Measurements from ENCODE around the gene DENND4A.

The DENND4A gene

DNA sequence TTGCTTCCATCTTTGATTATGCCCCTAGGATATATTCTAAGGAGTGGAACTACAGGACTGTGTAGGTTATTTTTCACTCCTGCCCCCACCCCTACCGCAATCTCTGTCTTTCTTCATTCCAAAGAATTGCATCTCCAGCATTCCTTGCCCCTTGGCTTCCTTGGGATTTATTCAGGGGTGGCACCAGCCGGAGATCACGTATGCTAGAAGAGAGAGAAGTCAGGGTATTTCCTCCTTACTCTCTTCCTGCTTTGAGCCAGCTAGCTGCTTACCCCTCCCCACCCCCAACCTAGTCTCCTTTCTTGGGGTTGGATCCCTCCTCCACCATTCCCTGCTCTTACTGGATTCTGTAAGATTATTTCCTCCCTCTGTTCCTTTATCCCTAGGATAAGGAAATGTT is 35.0 kb upstream of the DENND4A start:
- H3K36me3 ChIP-seq (ENCODE audit: control insufficient read depth, low read length), result no peaks in the 10 kb centered on the region
- H3F3A ChIP-seq (ENCODE audit: control insufficient read depth, insufficient read depth), result peaks cover 7% of the 10 kb centered on the region; the same call in 1 of the 2 replicates
- peaks cover 54% of the 10 kb centered on the region for H3K4me1 ChIP-seq (ENCODE audit: control insufficient read depth, low read length)
- H3K27me3 ChIP-seq (ENCODE audit: control insufficient read depth, low read length), result no peaks in the 10 kb centered on the region
- H3K79me2 ChIP-seq (ENCODE audit: control insufficient read depth, low read length), result no peaks in the 10 kb centered on the region
- no peaks in the 10 kb centered on the region for H4K20me1 ChIP-seq (ENCODE audit: control insufficient read depth, insufficient read depth, low read depth, low read length)
- H3K4me2 ChIP-seq (ENCODE audit: low read length), result peak overlapping the region; percentile 7
- H3K27ac ChIP-seq (ENCODE audit: low read depth, low read length), result no peak overlapping the region
- TF ChIP-seq EZH2phosphoT487 (IDR thresholded peaks at IDR 0.05; ENCODE audit: borderline replicate concordance, low read length), result no peak
- TF ChIP-seq, protein P1, sequence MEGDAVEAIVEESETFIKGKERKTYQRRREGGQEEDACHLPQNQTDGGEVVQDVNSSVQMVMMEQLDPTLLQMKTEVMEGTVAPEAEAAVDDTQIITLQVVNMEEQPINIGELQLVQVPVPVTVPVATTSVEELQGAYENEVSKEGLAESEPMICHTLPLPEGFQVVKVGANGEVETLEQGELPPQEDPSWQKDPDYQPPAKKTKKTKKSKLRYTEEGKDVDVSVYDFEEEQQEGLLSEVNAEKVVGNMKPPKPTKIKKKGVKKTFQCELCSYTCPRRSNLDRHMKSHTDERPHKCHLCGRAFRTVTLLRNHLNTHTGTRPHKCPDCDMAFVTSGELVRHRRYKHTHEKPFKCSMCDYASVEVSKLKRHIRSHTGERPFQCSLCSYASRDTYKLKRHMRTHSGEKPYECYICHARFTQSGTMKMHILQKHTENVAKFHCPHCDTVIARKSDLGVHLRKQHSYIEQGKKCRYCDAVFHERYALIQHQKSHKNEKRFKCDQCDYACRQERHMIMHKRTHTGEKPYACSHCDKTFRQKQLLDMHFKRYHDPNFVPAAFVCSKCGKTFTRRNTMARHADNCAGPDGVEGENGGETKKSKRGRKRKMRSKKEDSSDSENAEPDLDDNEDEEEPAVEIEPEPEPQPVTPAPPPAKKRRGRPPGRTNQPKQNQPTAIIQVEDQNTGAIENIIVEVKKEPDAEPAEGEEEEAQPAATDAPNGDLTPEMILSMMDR (IDR thresholded peaks at IDR 0.05; ENCODE audit: low read depth, low read length, poor library complexity, severe bottlenecking), result no peak
- H3K4me3 ChIP-seq (ENCODE audit: low read length), result no peak overlapping the region
- H3K9me3 ChIP-seq (ENCODE audit: control insufficient read depth, insufficient read depth, low read length), result no peaks in the 10 kb centered on the region
- no peaks in the 10 kb centered on the region for H3K9me2 ChIP-seq (replicated peaks; ENCODE audit: control insufficient read depth, low read length)

DNA sequence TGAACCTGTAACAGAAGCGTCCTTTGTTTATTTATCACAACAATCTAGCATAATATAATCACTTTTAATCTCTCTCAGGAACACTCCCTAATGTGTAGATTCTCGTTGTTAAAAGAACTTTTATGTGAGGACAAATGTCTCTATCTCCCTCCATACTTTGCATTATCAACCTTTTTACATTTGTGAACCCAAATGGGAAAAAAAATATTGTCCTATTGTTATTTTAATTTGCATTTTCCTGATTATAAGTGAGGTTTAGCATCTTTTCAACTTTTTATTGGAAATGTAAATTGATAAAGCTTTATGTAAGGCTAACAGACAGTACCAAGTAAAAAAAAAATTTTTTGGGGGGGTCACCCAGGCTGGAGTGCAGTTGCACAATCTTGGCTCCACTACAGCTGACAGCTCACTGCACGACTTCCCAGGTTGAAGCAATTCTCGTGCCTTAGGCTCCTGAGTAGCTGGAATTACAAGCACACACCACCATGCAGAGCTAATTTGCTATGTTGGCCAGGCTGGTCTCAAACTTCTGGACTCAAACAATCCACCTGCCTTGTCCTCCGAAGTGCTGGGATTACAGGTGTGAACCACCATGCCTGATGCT is 33.0 kb upstream of the DENND4A start:
- H3K36me3 ChIP-seq (ENCODE audit: control insufficient read depth, low read length), result no peaks in the 10 kb centered on the region
- H3K27ac ChIP-seq (ENCODE audit: low read depth, low read length), result no peak overlapping the region
- peaks cover 62% of the 10 kb centered on the region for H3K4me1 ChIP-seq (ENCODE audit: control insufficient read depth, low read length)
- no peak overlapping the region for H3K4me3 ChIP-seq (ENCODE audit: low read length)
- no peaks in the 10 kb centered on the region for H3K9me3 ChIP-seq (ENCODE audit: control insufficient read depth, insufficient read depth, low read length)
- H4K20me1 ChIP-seq (ENCODE audit: control insufficient read depth, insufficient read depth, low read depth, low read length), result no peaks in the 10 kb centered on the region
- H3K79me2 ChIP-seq (ENCODE audit: control insufficient read depth, low read length), result no peaks in the 10 kb centered on the region
- H3K9me2 ChIP-seq (replicated peaks; ENCODE audit: control insufficient read depth, low read length), result no peaks in the 10 kb centered on the region
- H3K27me3 ChIP-seq (ENCODE audit: control insufficient read depth, low read length), result no peaks in the 10 kb centered on the region
- H3K4me2 ChIP-seq (ENCODE audit: low read length), result no peak overlapping the region
- H3F3A ChIP-seq (ENCODE audit: control insufficient read depth, insufficient read depth), result peaks cover 7% of the 10 kb centered on the region; the same call in 1 of the 2 replicates
- TF ChIP-seq, protein P1 (IDR thresholded peaks at IDR 0.05; ENCODE audit: low read depth, low read length, poor library complexity, severe bottlenecking), result no peak
- no peak for TF ChIP-seq EZH2phosphoT487 (IDR thresholded peaks at IDR 0.05; ENCODE audit: borderline replicate concordance, low read length)

DNA sequence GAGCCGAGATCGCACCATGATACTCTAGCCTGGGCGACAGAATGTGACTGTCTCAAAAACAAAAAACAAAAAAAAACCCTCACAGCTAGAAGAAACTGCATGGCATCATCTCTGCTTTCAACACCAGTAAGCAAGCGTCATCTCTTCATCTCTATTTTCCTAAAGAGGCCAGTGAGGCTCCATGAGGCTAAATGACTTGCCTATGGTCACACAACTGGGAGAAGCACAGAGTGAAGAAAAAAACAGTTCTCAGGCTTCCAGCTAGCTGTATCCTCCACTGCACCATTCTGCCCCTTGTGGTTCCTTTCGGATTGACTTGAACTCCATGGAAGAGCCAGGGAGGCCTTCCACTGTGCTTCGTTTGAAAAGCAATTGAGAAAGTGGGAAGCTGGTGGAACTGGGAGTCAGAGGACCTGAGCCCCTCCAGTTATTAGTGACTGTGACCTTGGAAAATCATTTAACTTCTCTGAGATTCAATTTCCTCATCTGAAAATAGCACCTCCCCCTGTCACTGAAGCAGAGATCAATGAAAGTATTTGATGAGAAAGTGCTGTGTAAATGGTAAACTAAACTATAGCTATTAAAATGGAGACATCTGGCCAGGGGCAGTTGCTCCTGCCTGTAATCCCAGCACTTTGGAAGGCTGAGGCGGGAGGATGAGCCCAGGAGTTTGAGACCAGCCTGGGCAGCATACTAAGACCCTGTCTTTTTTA is 32.1 kb upstream of the DENND4A start:
- Histone ChIP-seq H3F3A (ENCODE audit: control insufficient read depth, insufficient read depth) (peaks cover 7% of the 10 kb centered on the region; the same call in 1 of the 2 replicates), H3K9me3 (ENCODE audit: control insufficient read depth, insufficient read depth, low read length) (no peaks in the 10 kb centered on the region), H3K4me3 (ENCODE audit: low read length) (no peak overlapping the region), H3K36me3 (ENCODE audit: control insufficient read depth, low read length) (no peaks in the 10 kb centered on the region), H3K4me1 (ENCODE audit: control insufficient read depth, low read length) (peaks cover 67% of the 10 kb centered on the region), H3K27me3 (ENCODE audit: control insufficient read depth, low read length) (no peaks in the 10 kb centered on the region), H3K4me2 (ENCODE audit: low read length) (peak overlapping the region; percentile 13), H3K79me2 (ENCODE audit: control insufficient read depth, low read length) (no peaks in the 10 kb centered on the region), H4K20me1 (ENCODE audit: control insufficient read depth, insufficient read depth, low read depth, low read length) (no peaks in the 10 kb centered on the region), H3K27ac (ENCODE audit: low read depth, low read length) (no peak overlapping the region), H3K9me2 (replicated peaks; ENCODE audit: control insufficient read depth, low read length) (no peaks in the 10 kb centered on the region)
- TF ChIP-seq, protein P1 (IDR thresholded peaks at IDR 0.05; ENCODE audit: low read depth, low read length, poor library complexity, severe bottlenecking), result peak; percentile 78
- no peak for TF ChIP-seq EZH2phosphoT487 (IDR thresholded peaks at IDR 0.05; ENCODE audit: borderline replicate concordance, low read length)
